Ovary (tissue), 3 donors: Measurements from ENCODE around the gene VPS35L.

Source experiments
- EP300 ChIP-seq: sonication (generic); formaldehyde crosslinking; IDR thresholded peaks from one replicate; pipeline ENCODE4 v1.6.1; 2017; ENCODE audit warnings: antibody characterized with exemption
- POLR2A ChIP-seq: fragments of 450-650 bp; IDR thresholded peaks from one replicate; pipeline ENCODE4 v1.6.1; 2017; ENCODE audit warnings: antibody characterized with exemption, mild to moderate bottlenecking, moderate library complexity
- TF ChIP-seq, protein P1 (sequence below), 3 donors: fragments of 450-650 bp in 2 of 3; fragments of 200-600 bp in 1 of 3; IDR thresholded peaks; one replicate each; pipeline versions ENCODE4 v1.5.1 to v1.8.0; 2016 to 2022; ENCODE audit warnings: antibody characterized with exemption in 3 of 3, mild to moderate bottlenecking in 1 of 3
- donor health status: DM: no; HTN: no; CAD: no.

DNA sequence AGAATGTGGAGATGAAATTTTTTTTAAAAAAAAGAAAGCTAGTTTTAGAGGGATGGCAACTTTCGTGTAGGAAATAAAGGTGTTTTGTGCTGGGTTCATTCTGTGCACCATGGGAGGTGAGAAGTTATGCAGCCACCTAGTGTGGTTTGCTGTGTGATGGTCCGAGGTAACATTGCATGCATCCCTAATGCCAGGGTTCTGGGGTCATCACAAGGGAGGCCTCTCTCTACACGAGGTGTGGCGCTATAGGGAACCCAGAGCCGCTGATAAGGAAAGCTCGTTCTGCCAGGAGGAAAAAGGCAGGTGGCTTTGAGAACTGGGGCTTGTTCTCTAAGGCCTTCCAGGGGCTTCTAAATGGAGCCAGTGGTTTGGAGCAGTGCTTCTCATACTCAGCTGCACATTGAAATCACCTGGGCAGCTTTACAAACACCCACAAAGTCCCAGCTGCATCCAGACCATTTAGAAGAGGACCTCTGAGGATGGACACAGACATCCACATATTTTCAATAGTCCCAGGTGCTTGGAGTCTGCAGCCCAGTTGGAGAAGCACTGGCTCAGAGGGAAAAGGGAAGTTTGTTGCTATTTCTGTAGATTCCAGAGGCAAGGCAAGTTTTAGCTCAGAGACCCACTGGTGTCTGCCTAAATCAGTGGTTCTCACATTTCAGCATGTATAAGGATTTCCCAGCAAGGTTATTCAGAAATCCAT is 43.5 kb downstream of the VPS35L start:
- TF ChIP-seq, protein P1, sequence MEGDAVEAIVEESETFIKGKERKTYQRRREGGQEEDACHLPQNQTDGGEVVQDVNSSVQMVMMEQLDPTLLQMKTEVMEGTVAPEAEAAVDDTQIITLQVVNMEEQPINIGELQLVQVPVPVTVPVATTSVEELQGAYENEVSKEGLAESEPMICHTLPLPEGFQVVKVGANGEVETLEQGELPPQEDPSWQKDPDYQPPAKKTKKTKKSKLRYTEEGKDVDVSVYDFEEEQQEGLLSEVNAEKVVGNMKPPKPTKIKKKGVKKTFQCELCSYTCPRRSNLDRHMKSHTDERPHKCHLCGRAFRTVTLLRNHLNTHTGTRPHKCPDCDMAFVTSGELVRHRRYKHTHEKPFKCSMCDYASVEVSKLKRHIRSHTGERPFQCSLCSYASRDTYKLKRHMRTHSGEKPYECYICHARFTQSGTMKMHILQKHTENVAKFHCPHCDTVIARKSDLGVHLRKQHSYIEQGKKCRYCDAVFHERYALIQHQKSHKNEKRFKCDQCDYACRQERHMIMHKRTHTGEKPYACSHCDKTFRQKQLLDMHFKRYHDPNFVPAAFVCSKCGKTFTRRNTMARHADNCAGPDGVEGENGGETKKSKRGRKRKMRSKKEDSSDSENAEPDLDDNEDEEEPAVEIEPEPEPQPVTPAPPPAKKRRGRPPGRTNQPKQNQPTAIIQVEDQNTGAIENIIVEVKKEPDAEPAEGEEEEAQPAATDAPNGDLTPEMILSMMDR (IDR thresholded peaks at IDR 0.05), result no peak
- TF ChIP-seq POLR2A, result no peak
- no peak for TF ChIP-seq EP300
